GM12878 (cell line): ENCODE measurements around the gene MBD2.

Experiments used
- CTCF ChIP-seq, 3 experiments: IDR thresholded peaks in 2 of 3; conservative IDR thresholded peaks in 1 of 3; 2 replicates each; pipeline ENCODE4 v1.5.1; 2011; ENCODE audit warnings: low read depth in 3 of 3, low read length in 3 of 3, mild to moderate bottlenecking in 3 of 3, control low read depth in 2 of 3, moderate library complexity in 2 of 3, inconsistent platforms in 1 of 3, mixed read lengths in 1 of 3; ENCODE audit not compliant: control insufficient read depth in 2 of 3, insufficient read depth in 1 of 3; ENCODE audit errors: extremely low read depth in 1 of 3
- MAX ChIP-seq: IDR thresholded peaks from 2 replicates; pipeline ENCODE4 v1.6.1; 2012; ENCODE audit warnings: low read depth, low read length, improper control_type of control experiment
- POLR2A ChIP-seq: IDR thresholded peaks from 2 replicates; pipeline ENCODE4 v1.6.1; 2011; ENCODE audit warnings: low read depth, mild to moderate bottlenecking, low read length

GRCh38 chr18:54247511-54248175 is 23.2 kb upstream of the MBD2 start:
- TF ChIP-seq POLR2A (no peak), CTCF (IDR thresholded peaks at IDR 0.05 in 2 of 3, conservative IDR thresholded peaks at IDR 0.05 in 1 of 3; ENCODE audit: control insufficient read depth in 2 of 3, extremely low read depth in 1 of 3, insufficient read depth in 1 of 3, low read depth in 3 of 3, low read length in 3 of 3) (no peak), MAX (no peak)
